ENCODE results near the gene CCDC93. TPM values are rescaled to one million over a fixed set of nuclear protein-coding genes. Genes with fewer than 3 reads are reported as not detected.
"Not testable (repeated sequence)": the region's sequence is repeated elsewhere in the genome, so short reads cannot be mapped to it uniquely, and the experiment has no call there.

Gene CCDC93
- total RNA-seq, 2 donors from 2014 or later, result 18.3 to 24.6 TPM

DNA sequence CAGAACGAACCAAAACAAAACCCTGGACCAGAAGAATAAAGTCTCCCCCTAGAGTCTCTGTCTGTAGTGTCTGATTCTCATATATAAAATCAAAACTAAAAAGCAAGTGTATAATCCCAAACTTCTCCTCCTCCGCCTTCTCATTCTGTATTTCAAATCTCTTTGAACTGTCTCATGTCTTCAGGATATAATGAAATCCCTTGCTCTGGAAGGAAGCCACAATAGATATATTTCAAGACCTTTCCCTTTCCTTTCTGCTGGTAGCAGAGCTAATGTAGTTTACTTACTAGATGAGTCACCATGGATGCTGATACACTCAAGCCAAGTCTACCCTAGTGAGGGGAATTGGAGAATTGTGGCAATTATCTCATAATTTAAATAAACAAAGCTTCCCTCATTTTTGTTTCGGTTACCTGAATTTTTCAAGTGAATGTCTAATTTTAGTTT, 33.5 kb upstream of the CCDC93 start:
- peak in 1 of 2 donors; percentile 84 for ATAC-seq
- DNase-seq, result no peak
- intact Hi-C loops (cut with DNase I), result loop anchor here in 1 of 2 donors (5.0 to 10.0 kb wide), 2 partner anchors 157 to 810 kb away; no protein-coding TSS in a partner anchor

DNA sequence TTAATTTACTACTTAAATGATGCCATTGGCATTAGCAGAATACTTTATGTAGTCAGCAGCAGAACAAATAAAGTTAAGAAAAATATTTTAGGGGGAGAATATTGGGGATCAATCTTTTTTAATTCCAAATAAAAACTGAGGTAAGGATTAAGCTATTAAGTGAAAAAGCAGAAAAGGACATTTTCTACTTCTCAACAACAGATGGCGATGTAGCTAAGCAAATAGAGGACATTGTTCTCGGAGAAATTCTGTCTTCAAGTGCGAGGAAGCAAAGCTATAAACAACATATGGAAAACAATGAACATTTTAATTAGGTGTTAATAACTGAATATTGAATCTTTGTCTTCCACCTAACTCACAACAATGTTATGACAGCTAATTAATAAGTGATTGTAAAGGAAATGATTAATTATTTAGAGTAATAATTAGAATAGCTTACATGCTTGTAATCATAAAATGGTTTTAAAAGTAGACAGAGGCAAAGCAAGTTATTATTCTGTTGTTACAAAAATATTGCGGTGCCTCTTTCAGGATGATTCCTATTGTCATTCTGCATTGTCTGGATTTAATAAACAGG, 32.9 kb upstream of the CCDC93 start:
- ATAC-seq (peak in 1 of 2 donors; percentile 65), DNase-seq (no peak)
- intact Hi-C loops (cut with DNase I), result loop anchor here in 1 of 2 donors (5.0 to 10.0 kb wide), 2 partner anchors 158 to 811 kb away; no protein-coding TSS in a partner anchor

DNA sequence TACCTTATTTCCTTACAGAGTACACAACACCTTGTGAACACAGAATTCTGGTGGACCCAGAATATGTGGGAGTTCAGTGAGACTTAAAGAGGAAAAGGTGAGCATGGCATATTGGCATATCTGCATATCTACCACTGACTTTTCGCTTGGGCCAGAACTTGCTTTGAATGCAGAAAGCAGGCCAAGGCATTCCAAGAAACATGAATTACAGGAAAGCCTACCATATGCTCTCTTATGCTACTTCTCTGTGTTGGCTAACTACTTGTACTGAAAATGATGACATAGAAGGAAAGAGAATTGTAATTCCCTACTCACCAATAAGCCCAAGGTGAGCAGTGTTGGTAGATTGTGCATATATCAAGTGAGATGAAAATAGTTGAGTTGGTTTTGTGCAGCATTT, 31.4 kb upstream of the CCDC93 start:
- intact Hi-C loops (cut with DNase I), result loop anchor here in 1 of 2 donors (5.0 to 10.0 kb wide), 2 partner anchors 160 to 812 kb away; no protein-coding TSS in a partner anchor
- DNase-seq (no peak), ATAC-seq (no peak)

DNA sequence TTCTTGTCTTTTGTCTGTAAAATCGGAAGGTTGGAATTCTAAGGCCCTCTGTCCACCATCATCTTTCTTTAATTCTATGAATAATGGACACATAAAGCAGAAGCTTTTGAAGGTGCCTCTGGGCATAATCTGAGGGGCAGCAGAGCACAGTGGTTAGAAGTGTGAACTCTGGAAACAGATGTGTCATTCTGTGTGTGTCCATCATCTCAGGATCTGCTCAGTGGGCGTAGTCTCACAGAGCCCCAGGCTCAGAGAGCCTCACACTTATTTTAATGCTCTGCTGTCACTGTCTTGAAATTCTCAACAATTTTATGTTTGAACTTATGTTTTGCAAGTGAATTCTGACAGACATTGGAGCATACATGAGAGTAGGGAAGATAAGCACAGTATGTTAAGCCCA, 31.0 kb upstream of the CCDC93 start:
- intact Hi-C loops (cut with DNase I), result loop anchor here in 1 of 2 donors (5.0 to 10.0 kb wide), 2 partner anchors 160 to 812 kb away; no protein-coding TSS in a partner anchor
- no peak for ATAC-seq
- DNase-seq, result no peak

DNA sequence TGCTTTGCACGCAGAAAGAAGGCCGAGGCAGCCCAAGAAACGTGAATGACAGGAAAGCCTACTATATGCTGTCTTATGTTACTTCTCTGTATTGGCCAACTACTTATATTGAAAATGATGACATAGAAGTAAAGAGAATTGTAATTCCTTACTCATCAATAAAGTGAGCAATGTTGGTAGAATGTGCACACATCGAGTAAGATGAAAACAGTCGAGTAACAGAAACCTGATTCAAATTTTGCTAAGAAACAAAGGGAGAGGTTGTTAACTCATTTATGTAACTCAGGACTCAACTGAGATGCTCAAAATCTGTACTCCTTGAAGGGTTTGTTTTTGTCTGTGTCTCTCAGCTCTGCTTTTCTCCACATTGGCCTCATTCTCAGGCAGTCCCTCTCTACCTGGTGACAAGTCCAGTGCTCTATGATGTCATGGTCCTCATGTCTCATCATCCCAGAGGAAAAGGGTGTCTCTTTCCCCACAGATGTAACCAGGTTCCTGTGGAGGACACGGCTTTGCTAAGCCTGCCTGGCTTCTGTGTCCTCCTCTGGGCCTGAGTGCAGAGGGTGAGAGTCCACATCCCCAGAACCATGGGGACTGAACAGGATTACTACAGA, 30.3 kb upstream of the CCDC93 start:
- no peak for ATAC-seq
- DNase-seq, result no peak
- intact Hi-C loops (cut with DNase I), result loop anchor here in 1 of 2 donors (10.0 kb wide), 1 partner anchor 161 kb away; no protein-coding TSS in a partner anchor

DNA sequence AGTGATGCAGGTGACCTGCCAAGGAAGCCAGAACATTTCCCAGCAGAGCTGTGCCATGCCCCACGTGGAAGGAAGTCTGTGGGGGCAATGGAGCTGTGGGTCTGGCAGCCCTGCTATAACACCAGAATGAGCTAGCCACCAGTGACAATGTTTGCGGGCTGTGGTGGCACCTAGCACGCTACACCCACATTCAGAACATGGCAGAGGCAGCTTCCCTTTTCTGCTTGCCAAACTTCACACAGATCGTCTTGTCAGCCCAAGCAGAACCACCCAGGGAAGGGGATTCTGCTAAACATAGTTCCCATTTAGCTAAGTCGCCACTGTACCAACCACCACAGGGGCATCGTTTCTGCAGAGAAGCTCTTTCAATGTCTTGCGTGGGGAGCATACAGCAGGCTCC, 27.0 kb upstream of the CCDC93 start:
- no peak for DNase-seq
- intact Hi-C loops (cut with DNase I), result loop anchor here in 1 of 2 donors (10.0 kb wide), 1 partner anchor 164 kb away; no protein-coding TSS in a partner anchor
- no peak for ATAC-seq

DNA sequence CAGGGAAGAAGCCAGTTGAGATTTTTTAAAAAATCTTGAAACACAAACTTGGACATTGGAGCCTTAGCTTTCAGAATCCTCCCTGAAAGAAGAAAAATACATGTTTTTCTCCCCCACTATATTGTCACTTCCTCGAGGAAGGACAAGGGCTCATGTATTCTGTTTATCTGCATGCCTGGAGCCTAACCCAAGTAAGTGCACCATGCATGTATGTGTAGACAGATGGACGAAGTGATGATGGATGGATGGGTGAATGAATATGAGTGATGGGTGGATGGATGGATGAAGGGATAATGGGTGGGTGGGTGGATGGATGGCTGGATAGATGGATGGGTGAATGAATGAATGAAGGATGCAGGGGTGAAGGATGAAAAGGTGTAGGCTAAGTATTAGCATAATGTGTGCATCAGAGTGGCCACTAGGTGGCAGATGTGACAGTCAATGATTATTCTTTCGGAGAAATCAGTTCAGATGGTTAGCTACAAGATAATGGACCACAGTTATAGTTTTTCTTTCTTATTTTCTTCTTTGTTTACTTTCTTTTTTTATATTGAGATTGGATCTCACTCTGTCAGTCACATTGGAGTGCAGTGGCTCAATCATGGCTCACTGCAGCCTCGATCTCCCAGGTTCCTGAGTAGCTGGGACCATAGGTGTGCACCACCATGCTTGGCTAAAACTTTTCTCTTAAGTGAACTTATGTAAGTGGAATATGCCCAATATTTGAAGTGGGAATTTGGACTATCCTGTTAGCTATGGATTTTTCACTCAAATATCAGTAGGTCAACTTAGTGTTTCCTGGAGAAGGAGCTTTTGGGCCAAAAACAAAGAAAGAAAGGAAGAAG, 18.5 kb upstream of the CCDC93 start:
- intact Hi-C loops (cut with DNase I), result loop anchor here (5.0 to 10.0 kb wide), 2 partner anchors 830 to 832 kb away; no protein-coding TSS in a partner anchor
- ATAC-seq (peak; percentile 49 to 53), DNase-seq (peak; percentile 35)

DNA sequence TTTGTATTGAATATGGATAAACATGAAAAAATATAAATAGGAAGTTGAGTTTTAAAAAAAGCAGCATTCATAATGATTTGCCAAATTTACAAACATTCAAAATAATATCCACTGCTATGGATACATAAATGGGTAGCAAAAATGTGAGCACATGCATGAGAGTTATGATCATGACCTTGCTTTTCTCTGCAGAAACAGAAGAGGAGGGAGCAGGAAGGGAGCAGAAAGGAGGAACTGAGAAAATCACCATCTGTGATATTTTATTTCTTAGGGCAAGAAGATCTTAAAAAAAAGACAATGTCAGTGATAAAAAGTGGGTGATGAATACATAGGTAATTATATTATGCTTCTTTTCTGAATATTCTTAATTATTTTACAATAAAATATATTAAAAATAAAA, 17.7 kb upstream of the CCDC93 start:
- ATAC-seq (no peak), DNase-seq (no peak)
- intact Hi-C loops (cut with DNase I), result loop anchor here (5.0 to 10.0 kb wide), 2 partner anchors 831 to 833 kb away; no protein-coding TSS in a partner anchor

DNA sequence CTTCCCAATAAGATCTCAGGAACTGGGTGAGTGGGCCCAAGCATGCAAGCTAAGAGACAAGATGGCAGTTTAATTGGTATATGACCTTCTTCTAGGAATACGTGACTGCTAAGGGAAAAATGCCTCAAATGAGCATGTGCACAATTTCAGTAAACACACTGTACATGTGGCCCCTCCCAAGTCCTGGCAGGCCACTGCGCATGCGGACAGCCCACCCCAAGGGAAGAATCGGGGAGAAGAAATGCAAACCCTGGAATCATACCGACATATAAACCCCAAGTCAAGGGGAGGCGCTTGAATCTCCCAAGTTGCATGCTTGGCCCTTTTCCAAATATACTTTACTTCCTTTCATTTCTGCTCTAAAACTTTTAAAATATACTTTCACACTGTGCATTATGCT, 15.2 kb upstream of the CCDC93 start:
- ATAC-seq, result no peak
- DNase-seq, result no peak
- intact Hi-C loops (cut with DNase I), result no loop called here

DNA sequence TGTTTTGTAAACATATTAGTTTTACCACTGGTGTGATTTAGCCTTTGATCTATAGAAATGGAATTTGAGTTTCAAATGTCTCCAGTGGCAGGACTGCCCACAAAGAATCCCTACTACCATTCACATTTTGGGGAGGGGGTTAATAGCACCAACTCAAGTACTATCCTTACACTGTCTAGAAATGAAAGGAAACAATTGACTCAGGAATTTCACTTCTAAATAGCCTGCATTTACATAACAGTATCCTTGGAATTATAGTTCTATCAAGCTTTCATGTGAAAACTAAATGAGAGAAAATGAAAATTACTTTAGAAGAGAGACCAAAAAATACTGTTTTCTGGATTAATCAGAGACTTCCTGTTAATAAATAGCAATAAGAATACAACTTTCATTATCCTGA, 7.5 kb upstream of the CCDC93 start:
- intact Hi-C loops (cut with DNase I), result no loop called here
- ATAC-seq, result no peak

DNA sequence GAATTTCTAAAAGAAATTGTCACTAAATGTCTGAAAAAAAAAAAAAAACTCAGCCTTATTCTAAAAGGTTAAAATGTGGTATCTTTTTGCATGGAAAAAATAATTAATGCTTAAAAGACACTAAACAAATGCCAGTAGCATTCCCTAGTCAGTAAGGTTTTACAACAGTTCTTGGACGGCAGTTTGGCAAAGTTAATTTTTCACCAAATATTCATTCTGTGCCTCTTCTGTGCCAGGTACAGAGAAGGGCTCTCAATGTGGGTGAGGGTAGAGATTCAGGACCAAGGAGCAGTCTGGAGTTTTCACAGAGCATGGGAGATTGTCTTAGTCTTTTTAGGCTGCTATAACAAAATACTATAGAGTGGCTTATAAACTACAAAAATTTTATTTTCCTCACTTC, 6.0 kb upstream of the CCDC93 start:
- no peak for ATAC-seq
- intact Hi-C loops (cut with DNase I), result no loop called here
- no peak for DNase-seq

More for the DNA sequence above, 7.5 kb upstream of the CCDC93 start:
- DNase-seq, result no peak

DNA sequence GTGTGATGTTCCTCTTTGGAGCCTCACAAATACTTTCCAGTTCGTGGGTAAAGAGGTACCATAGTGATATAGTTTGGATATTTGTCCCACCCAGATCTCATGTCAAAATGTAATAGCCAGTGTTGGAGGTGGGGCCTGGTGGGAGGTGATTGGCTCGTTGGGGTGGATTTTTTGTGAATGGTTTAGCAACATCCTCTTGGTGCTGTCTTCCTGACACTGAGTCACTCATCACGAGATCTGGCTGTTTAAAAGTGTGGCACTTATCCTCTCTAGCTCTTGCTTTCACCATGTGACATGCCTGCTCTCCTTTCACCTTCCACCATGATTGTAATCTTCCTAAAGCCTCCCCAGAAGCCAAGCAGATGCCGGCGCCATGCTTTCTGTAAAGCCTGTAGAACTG, 3.0 kb upstream of the CCDC93 start:
- no peak for ATAC-seq
- intact Hi-C loops (cut with DNase I), result no loop called here

DNA sequence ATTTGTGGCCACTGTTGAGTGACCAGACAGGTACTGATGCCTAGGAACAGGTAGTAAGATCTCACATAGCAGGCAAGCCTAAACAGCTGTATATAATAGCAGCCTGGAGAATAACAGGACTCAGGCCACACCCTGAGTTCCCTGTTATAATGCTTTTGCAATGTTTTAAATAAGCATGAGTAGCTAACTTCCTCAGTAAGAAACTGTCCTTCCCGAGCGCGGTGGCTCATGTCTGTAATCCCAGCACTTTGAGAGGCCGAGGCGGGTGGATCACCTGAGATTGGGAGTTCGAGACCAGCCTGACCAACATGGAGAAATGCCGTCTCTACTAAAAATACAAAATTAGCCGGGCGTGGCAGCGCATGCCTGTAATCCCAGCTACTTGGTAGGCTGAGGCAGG, 1.9 kb upstream of the CCDC93 start:
- intact Hi-C loops (cut with DNase I); DNase-seq; ATAC-seq: not testable (repeated sequence)

More for the DNA sequence above, 3.0 kb upstream of the CCDC93 start:
- DNase-seq, result no peak

DNA sequence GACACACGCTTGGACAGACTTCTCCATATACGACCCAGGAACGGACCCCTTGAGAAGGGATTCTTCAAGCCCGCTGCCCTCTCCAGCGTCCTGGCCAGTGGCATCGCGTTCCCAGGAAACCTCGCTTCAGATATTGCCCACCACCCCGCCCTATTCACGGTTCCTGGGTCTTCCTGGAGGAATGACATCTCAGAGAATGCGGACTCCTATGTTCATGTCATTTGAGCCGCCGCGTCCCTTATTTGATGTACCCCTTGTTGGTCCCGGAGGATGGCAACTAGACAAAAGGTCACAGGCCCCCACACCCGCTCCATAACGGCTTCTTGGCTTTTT, 588 bp upstream of the CCDC93 start:
- DNase-seq (no peak), ATAC-seq (no peak)
- intact Hi-C loops (cut with DNase I), result no loop called here

DNA sequence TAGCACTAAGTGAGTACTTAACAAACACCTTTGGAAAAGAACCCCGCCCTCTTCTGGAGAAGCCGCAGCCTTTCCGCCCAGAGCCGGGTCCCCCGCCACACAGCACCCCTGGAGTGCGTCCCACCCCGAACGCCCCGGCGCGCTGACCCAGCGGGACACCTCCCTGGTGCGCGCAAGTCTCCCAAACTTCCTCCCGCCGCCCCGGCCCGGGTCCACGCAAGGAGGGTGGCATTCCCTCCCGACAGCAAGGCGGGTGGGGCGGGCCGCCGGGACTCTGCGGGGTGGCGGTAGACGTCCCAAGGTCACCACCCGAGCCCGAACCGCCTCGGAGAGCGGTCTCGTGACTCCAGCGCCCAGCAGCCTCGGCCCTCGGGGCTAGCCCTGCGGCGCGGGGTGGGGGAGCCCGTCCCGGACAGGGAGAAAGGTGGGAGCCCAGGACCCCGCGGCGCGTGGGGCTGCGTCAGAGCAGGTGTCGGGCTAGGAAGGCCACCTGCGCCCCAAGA, 598 bp downstream of the CCDC93 start:
- ATAC-seq, result peak; percentile 51 to 66
- intact Hi-C loops (cut with DNase I), result no loop called here
- DNase-seq, result peak; percentile 53

DNA sequence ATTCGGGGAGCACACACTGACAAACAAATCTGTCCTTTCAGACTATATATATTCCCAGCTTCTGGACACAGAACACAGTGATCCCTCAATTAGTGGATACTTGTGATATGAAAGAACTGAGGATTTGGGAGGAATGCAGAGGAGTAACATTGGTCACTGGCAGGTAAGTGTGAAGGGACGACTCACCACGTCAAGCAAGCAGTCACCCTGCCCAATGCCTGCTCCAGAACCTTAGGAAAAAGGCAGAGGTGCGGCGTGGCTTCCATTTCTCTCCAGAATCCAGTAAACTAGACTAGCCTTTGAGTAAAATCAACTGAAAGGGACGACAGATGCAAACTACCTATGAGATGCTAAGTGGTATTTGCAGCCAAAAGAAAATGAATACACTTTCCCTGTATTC, 1.1 kb downstream of the CCDC93 start:
- no peak for DNase-seq
- intact Hi-C loops (cut with DNase I), result no loop called here
- ATAC-seq, result no peak

DNA sequence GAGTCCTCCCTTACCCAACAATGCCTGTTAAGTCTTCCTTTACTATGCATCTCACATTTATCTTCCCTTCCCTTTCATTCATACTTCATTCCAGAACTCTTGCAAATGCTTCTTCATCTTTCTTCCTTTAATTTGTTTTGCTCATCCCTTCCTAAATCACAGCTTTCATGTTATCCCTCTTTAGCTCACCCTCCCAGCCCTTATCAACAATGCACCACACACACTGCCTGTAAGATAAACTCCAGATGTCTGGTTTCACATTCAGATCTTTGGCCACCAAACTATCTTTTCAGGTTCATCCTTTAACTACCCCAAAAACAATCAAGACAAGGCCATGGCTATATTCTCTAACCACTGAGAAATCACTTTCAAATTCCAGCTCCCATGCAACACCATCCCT, 3.4 kb downstream of the CCDC93 start:
- ATAC-seq (no peak), DNase-seq (no peak)
- intact Hi-C loops (cut with DNase I), result no loop called here

DNA sequence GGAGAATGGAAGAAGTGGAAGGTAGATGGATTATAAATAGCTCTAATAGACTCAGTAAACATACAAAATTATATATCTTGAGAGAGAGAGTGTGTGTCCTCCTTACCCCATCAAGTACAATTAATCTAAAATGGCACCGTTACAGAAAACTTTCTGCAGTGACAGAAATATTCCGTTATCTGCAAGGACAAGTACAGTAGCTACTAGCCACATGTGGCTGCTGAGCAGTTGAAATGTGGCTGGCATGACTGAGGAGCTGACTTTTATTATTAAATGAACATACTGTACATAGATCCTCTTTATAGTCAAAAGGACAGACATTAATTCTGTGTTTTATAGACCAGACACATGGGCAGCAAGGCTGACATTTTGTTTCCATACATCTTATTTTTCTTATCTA, 7.0 kb downstream of the CCDC93 start:
- peak; percentile 48 to 74 for ATAC-seq
- no peak for DNase-seq
- intact Hi-C loops (cut with DNase I), result no loop called here

DNA sequence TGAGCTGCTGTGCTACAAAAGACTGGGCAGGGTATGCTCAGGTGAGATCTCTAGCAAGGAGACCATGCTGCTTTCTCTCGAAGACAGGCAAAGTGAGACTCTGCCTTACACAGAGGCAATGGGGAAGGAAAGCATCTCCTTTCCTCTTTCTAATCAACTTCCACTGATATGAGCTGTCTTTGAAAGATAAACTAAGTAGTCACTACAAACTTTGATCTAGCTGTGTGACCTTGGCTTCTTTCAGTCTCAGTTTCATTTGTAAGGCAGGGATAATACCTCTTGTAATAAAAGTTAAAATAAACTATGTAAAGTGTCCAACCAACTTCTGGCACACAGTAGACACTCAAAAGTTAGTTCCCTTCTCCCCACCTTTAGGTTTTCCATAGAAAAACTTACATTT, 7.5 kb downstream of the CCDC93 start:
- no peak for DNase-seq
- no peak for ATAC-seq
- intact Hi-C loops (cut with DNase I), result no loop called here
